ENCODE measurements around the gene FHIT.

FHIT gene

DNA sequence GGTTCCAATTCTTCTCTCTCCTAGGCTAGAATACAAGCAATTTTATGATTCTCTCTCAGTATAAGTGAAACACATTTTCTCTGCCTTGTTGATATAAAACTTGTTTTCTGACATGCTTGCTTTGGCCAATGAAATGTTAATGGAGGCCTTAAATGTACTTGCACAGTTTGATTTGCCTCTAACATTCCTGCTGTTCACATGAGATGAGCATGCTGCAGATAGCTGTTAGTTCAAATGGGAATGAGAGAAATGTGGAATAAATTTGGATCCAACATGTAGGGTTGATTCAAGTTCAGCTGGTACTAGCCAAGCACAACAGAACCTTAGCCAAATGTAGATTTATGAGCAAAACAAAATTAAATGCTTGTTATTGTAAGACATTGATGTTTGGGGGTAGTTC, 32.6 kb upstream of the FHIT start:
- H3K4me1 ChIP-seq: no peaks in the 10 kb centered on the region
- H3K9me3 ChIP-seq: no peaks in the 10 kb centered on the region
- H3K4me3 ChIP-seq (ENCODE audit: low read depth, low read length): no peak overlapping the region
- no peak for DNase-seq
- H3K36me3 ChIP-seq: no peaks in the 10 kb centered on the region
- H3K27me3 ChIP-seq: no peaks in the 10 kb centered on the region
- TF ChIP-seq, protein P1, sequence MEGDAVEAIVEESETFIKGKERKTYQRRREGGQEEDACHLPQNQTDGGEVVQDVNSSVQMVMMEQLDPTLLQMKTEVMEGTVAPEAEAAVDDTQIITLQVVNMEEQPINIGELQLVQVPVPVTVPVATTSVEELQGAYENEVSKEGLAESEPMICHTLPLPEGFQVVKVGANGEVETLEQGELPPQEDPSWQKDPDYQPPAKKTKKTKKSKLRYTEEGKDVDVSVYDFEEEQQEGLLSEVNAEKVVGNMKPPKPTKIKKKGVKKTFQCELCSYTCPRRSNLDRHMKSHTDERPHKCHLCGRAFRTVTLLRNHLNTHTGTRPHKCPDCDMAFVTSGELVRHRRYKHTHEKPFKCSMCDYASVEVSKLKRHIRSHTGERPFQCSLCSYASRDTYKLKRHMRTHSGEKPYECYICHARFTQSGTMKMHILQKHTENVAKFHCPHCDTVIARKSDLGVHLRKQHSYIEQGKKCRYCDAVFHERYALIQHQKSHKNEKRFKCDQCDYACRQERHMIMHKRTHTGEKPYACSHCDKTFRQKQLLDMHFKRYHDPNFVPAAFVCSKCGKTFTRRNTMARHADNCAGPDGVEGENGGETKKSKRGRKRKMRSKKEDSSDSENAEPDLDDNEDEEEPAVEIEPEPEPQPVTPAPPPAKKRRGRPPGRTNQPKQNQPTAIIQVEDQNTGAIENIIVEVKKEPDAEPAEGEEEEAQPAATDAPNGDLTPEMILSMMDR (IDR thresholded peaks at IDR 0.05; ENCODE audit: low read depth, low read length): no peak

GRCh38 chr3:61278713-61279112, 27.5 kb upstream of the FHIT start:
- Histone ChIP-seq H3K4me1 (no peaks in the 10 kb centered on the region), H3K36me3 (no peaks in the 10 kb centered on the region), H3K27me3 (no peaks in the 10 kb centered on the region), H3K4me3 (ENCODE audit: low read depth, low read length) (no peak overlapping the region), H3K9me3 (no peaks in the 10 kb centered on the region)
- TF ChIP-seq, protein P1 (IDR thresholded peaks at IDR 0.05; ENCODE audit: low read depth, low read length): no peak
- no peak for DNase-seq

GRCh38 chr3:61277411-61277810, 26.2 kb upstream of the FHIT start:
- no peak overlapping the region for H3K4me3 ChIP-seq (ENCODE audit: low read depth, low read length)
- DNase-seq: no peak
- TF ChIP-seq, protein P1 (IDR thresholded peaks at IDR 0.05; ENCODE audit: low read depth, low read length): no peak

GRCh38 chr3:61269435-61269834, 18.2 kb upstream of the FHIT start:
- Histone ChIP-seq H3K4me1 (no peaks in the 10 kb centered on the region), H3K4me3 (ENCODE audit: low read depth, low read length) (no peak overlapping the region), H3K36me3 (no peaks in the 10 kb centered on the region), H3K9me3 (no peaks in the 10 kb centered on the region), H3K27me3 (no peaks in the 10 kb centered on the region)
- DNase-seq: no peak
- TF ChIP-seq, protein P1 (IDR thresholded peaks at IDR 0.05; ENCODE audit: low read depth, low read length): no peak

More at GRCh38 chr3:61277411-61277810, 26.2 kb upstream of the FHIT start:
- H3K4me1 ChIP-seq: no peaks in the 10 kb centered on the region
- H3K27me3 ChIP-seq: no peaks in the 10 kb centered on the region
- H3K36me3 ChIP-seq: no peaks in the 10 kb centered on the region
- no peaks in the 10 kb centered on the region for H3K9me3 ChIP-seq

GRCh38 chr3:61268644-61269043, 17.4 kb upstream of the FHIT start:
- Histone ChIP-seq H3K4me3 (ENCODE audit: low read depth, low read length) (no peak overlapping the region), H3K36me3 (no peaks in the 10 kb centered on the region), H3K9me3 (no peaks in the 10 kb centered on the region), H3K4me1 (no peaks in the 10 kb centered on the region), H3K27me3 (no peaks in the 10 kb centered on the region)
- no peak for DNase-seq
- TF ChIP-seq, protein P1 (IDR thresholded peaks at IDR 0.05; ENCODE audit: low read depth, low read length): no peak

DNA sequence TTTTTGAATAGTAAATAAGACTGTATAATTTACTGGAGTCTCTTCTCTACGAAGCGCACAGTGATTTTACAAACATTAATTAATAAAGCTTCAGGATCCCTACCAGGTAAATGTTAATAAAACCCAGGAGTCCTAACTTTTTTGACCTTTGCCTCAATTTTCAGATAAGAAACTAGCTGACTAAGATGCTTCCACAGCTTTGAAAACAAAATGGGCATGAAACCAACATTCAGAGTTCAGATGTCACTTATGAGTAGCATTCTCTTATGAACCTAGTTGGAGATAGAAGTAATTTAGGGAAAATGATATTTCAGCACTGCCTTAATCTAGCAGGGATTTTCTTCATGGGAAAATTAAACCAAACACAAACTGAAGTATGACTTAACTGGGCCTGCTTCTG, 13.0 kb upstream of the FHIT start:
- H3K36me3 ChIP-seq: no peaks in the 10 kb centered on the region
- H3K9me3 ChIP-seq: no peaks in the 10 kb centered on the region
- H3K4me3 ChIP-seq (ENCODE audit: low read depth, low read length): no peak overlapping the region
- TF ChIP-seq, protein P1 (IDR thresholded peaks at IDR 0.05; ENCODE audit: low read depth, low read length): no peak
- H3K4me1 ChIP-seq: no peaks in the 10 kb centered on the region
- no peak for DNase-seq
- H3K27me3 ChIP-seq: no peaks in the 10 kb centered on the region
